Measurements from ENCODE around the gene CDK16.

Gene CDK16

GRCh38 chrX:47218280-47218919 is at the start of gene CDK16:
CDK16 (plus strand) TSS chrX:47218681; CDS start chrX:47223558, 4,877 bp downstream.
- DNase-seq: peak; percentile 71

GRCh38 chrX:47169273-47169672 is 49.2 kb upstream of the CDK16 start:
- no peak for DNase-seq

- DNase-seq: no peak
These were observed 48.6 kb upstream of the CDK16 start for GRCh38 chrX:47169726-47170515.

- DNase-seq: no peak
These were observed 47.4 kb upstream of the CDK16 start for GRCh38 chrX:47170861-47171692.

- no peak for DNase-seq
These were observed 46.5 kb upstream of the CDK16 start for GRCh38 chrX:47171996-47172395.

GRCh38 chrX:47172549-47172948 is 45.9 kb upstream of the CDK16 start:
- no peak for DNase-seq

- DNase-seq: no peak
These were observed 45.3 kb upstream of the CDK16 start for GRCh38 chrX:47172971-47173792.

- no peak for DNase-seq
These were observed 44.1 kb upstream of the CDK16 start for GRCh38 chrX:47174376-47174775.

- no peak for DNase-seq
These were observed 43.5 kb upstream of the CDK16 start for GRCh38 chrX:47174846-47175587.

- no peak for DNase-seq
These were observed 42.9 kb upstream of the CDK16 start for GRCh38 chrX:47175588-47175980.

- no peak for DNase-seq
These were observed 42.3 kb upstream of the CDK16 start for GRCh38 chrX:47176101-47176740.

- DNase-seq: no peak
These were observed 41.4 kb upstream of the CDK16 start for GRCh38 chrX:47177079-47177478.

GRCh38 chrX:47178337-47178736 is 40.1 kb upstream of the CDK16 start:
- DNase-seq: no peak

GRCh38 chrX:47179221-47179927 is 39.1 kb upstream of the CDK16 start:
- no peak for DNase-seq

- no peak for DNase-seq
These were observed 38.6 kb upstream of the CDK16 start for GRCh38 chrX:47179928-47180255.

GRCh38 chrX:47180346-47180745 is 38.1 kb upstream of the CDK16 start:
- no peak for DNase-seq

GRCh38 chrX:47181301-47181700 is 37.2 kb upstream of the CDK16 start:
- DNase-seq: no peak

- DNase-seq: no peak
These were observed 36.3 kb upstream of the CDK16 start for GRCh38 chrX:47182106-47182700.

- DNase-seq: no peak
These were observed 34.0 kb upstream of the CDK16 start for GRCh38 chrX:47184486-47184885.

GRCh38 chrX:47185241-47185640 is 33.2 kb upstream of the CDK16 start:
- no peak for DNase-seq
